HEK293 (cell line): Measurements from ENCODE around the gene NPR3.

Source experiments
- CTCF ChIA-PET: fragments of 350-600 bp; formaldehyde crosslinking; extraction: SDS; loops from one replicate; lab custom pipeline; 2021; ENCODE audit warnings: antibody characterized with exemption; lab: Yijun Ruan, JAX
- POLR2A ChIA-PET: fragments of 300-600 bp; formaldehyde crosslinking; extraction: SDS; loops from one replicate; lab custom pipeline; 2020; ENCODE audit warnings: antibody characterized with exemption, inconsistent platforms; lab: Yijun Ruan, JAX
- H3K27ac ChIP-seq: fragments of 200-500 bp; sonication (Bioruptor generic); 2 replicates; pipeline ENCODE4 v1.5.1; 2014; ENCODE audit warnings: low read depth, low read length, control low read depth, inconsistent platforms; ENCODE audit errors: extremely low read depth
- H3K36me3 ChIP-seq, 2 experiments: fragments of 200-500 bp in 1 of 2; sonication (Bioruptor generic) in 1 of 2; 1 replicate in 1 of 2; 2 replicates in 1 of 2; pipeline ENCODE4 v1.5.1; 2014 to 2017; ENCODE audit warnings: inconsistent platforms in 2 of 2, low read length in 2 of 2; ENCODE audit not compliant: control insufficient read depth in 2 of 2, insufficient read depth in 1 of 2
- H3K4me1 ChIP-seq: fragments of 200-500 bp; sonication (Bioruptor generic); 2 replicates; pipeline ENCODE4 v1.5.1; 2014; ENCODE audit warnings: mild to moderate bottlenecking, low read length, inconsistent platforms; ENCODE audit not compliant: control insufficient read depth, insufficient read depth
- H3K4me3 ChIP-seq: 2 replicates; pipeline ENCODE4 v1.5.1; 2011; ENCODE audit warnings: low read depth, mild to moderate bottlenecking, control low read depth, low read length, moderate library complexity
- H3K9me3 ChIP-seq: fragments of 200-500 bp; sonication (Bioruptor generic); 2 replicates; pipeline ENCODE4 v1.5.1; 2014; ENCODE audit warnings: low read depth, low read length, inconsistent platforms; ENCODE audit not compliant: control insufficient read depth, insufficient read depth
- BCL11B ChIP-seq: fragments of 450-650 bp; formaldehyde crosslinking; IDR thresholded peaks from 2 replicates; pipeline ENCODE4 v1.5.1; 2016; ENCODE audit warnings: low read depth, missing biosample characterization, missing genetic modification characterization
- GLI4 ChIP-seq: fragments of 450-650 bp; formaldehyde crosslinking; IDR thresholded peaks from 2 replicates; pipeline ENCODE4 v1.5.1; 2016; ENCODE audit warnings: missing biosample characterization, missing genetic modification characterization
- HOXA7 ChIP-seq: sonication (generic); formaldehyde crosslinking; IDR thresholded peaks from 2 replicates; pipeline ENCODE4 v1.8.1; 2022; ENCODE audit warnings: missing genetic modification reagents, borderline replicate concordance
- RBAK ChIP-seq: fragments of 450-650 bp; formaldehyde crosslinking; IDR thresholded peaks from 2 replicates; pipeline ENCODE4 v1.5.1; 2016; ENCODE audit warnings: missing biosample characterization, missing genetic modification characterization
- SALL2 ChIP-seq: fragments of 450-650 bp; formaldehyde crosslinking; IDR thresholded peaks from 2 replicates; pipeline ENCODE4 v1.5.0; 2017; ENCODE audit warnings: missing biosample characterization, mild to moderate bottlenecking, missing genetic modification characterization, borderline replicate concordance
- ZFHX2 ChIP-seq: fragments of 450-650 bp; formaldehyde crosslinking; conservative IDR thresholded peaks from 2 replicates; pipeline ENCODE4 v1.5.1; 2016; ENCODE audit warnings: missing biosample characterization, missing genetic modification characterization
- ZFP37 ChIP-seq: fragments of 450-650 bp; formaldehyde crosslinking; IDR thresholded peaks from 2 replicates; pipeline ENCODE4 v1.5.1; 2016; ENCODE audit warnings: missing biosample characterization, missing genetic modification characterization
- ZFP41 ChIP-seq: fragments of 450-650 bp; formaldehyde crosslinking; IDR thresholded peaks from 2 replicates; pipeline ENCODE4 v1.5.1; 2016; ENCODE audit warnings: missing biosample characterization, missing genetic modification characterization, borderline replicate concordance
- ZNF140 ChIP-seq: fragments of 450-650 bp; formaldehyde crosslinking; IDR thresholded peaks from 2 replicates; pipeline ENCODE4 v1.5.1; 2016; ENCODE audit warnings: missing biosample characterization, missing genetic modification characterization
- ZNF2 ChIP-seq: fragments of 450-650 bp; formaldehyde crosslinking; IDR thresholded peaks from 2 replicates; pipeline ENCODE4 v1.5.1; 2016; ENCODE audit warnings: missing biosample characterization, missing genetic modification characterization
- ZNF211 ChIP-seq: fragments of 450-650 bp; formaldehyde crosslinking; IDR thresholded peaks from 2 replicates; pipeline ENCODE4 v1.5.1; 2016; ENCODE audit warnings: low read depth, missing biosample characterization, missing genetic modification characterization
- ZNF488 ChIP-seq: fragments of 450-650 bp; formaldehyde crosslinking; IDR thresholded peaks from 2 replicates; pipeline ENCODE4 v1.5.1; 2016; ENCODE audit warnings: missing biosample characterization, missing genetic modification characterization
- ZNF510 ChIP-seq: fragments of 450-650 bp; formaldehyde crosslinking; IDR thresholded peaks from 2 replicates; pipeline ENCODE4 v1.5.1; 2018; ENCODE audit warnings: mild to moderate bottlenecking, missing genetic modification characterization, missing biosample characterization; ENCODE audit not compliant: insufficient replicate concordance
- ZNF560 ChIP-seq: fragments of 450-650 bp; formaldehyde crosslinking; IDR thresholded peaks from 2 replicates; pipeline ENCODE4 v1.5.1; 2017; ENCODE audit warnings: missing biosample characterization, missing genetic modification characterization, borderline replicate concordance
- ZNF561 ChIP-seq: fragments of 450-650 bp; IDR thresholded peaks from 2 replicates; pipeline ENCODE4 v1.5.1; 2018; ENCODE audit warnings: missing biosample characterization, missing genetic modification characterization, borderline replicate concordance
- ZNF624 ChIP-seq: fragments of 450-650 bp; formaldehyde crosslinking; IDR thresholded peaks from 2 replicates; pipeline ENCODE4 v1.5.1; 2017; ENCODE audit warnings: missing biosample characterization, missing genetic modification characterization
- ZNF654 ChIP-seq: fragments of 450-650 bp; formaldehyde crosslinking; IDR thresholded peaks from 2 replicates; pipeline ENCODE4 v1.5.1; 2016; ENCODE audit warnings: low read depth, missing biosample characterization, missing genetic modification characterization
- ZNF670 ChIP-seq: fragments of 450-650 bp; formaldehyde crosslinking; IDR thresholded peaks from 2 replicates; pipeline ENCODE4 v1.5.1; 2016; ENCODE audit warnings: missing biosample characterization, missing genetic modification characterization, low read depth
- ZNF707 ChIP-seq: fragments of 450-650 bp; formaldehyde crosslinking; IDR thresholded peaks from 2 replicates; pipeline ENCODE4 v1.5.1; 2016; ENCODE audit warnings: missing biosample characterization, missing genetic modification characterization
- ZNF785 ChIP-seq: fragments of 450-650 bp; formaldehyde crosslinking; IDR thresholded peaks from 2 replicates; pipeline ENCODE4 v1.5.1; 2016; ENCODE audit warnings: missing biosample characterization, missing genetic modification characterization
- TF ChIP-seq, protein P1 (sequence below): fragments of 450-650 bp; formaldehyde crosslinking; optimal IDR thresholded peaks from 2 replicates; pipeline ENCODE3; 2016; ENCODE audit warnings: missing biosample characterization, mild to moderate bottlenecking, missing genetic modification characterization
- TF ChIP-seq, protein P2 (sequence below): fragments of 450-650 bp; formaldehyde crosslinking; IDR thresholded peaks from 2 replicates; pipeline ENCODE4 v1.5.1; 2016; ENCODE audit warnings: missing biosample characterization, missing genetic modification characterization
- TF ChIP-seq, protein P3 (sequence below): fragments of 450-650 bp; formaldehyde crosslinking; IDR thresholded peaks from 2 replicates; pipeline ENCODE4 v1.5.1; 2016; ENCODE audit warnings: missing biosample characterization, missing genetic modification characterization, borderline replicate concordance

Gene NPR3

GRCh38 chr5:32753051-32753450 lies 41.9 kb downstream of the NPR3 start (continued):
- TF ChIP-seq ZFHX2 (tag by site-specific recombination) = no peak

- TF ChIP-seq GLI4 (tag by site-specific recombination) (no peak), ZNF211 (tag by site-specific recombination) (no peak), ZNF624 (tag by site-specific recombination) (no peak), ZNF140 (no peak), ZNF707 (tag by site-specific recombination) (no peak), ZFP41 (tag by site-specific recombination) (no peak), ZNF561 (tag by site-specific recombination) (no peak), ZNF488 (no peak), ZNF510 (tag by site-specific recombination) (no peak)
- TF ChIP-seq, protein P1, sequence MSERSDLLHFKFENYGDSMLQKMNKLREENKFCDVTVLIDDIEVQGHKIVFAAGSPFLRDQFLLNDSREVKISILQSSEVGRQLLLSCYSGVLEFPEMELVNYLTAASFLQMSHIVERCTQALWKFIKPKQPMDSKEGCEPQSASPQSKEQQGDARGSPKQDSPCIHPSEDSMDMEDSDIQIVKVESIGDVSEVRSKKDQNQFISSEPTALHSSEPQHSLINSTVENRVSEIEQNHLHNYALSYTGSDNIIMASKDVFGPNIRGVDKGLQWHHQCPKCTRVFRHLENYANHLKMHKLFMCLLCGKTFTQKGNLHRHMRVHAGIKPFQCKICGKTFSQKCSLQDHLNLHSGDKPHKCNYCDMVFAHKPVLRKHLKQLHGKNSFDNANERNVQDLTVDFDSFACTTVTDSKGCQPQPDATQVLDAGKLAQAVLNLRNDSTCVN (tag by site-specific recombination) = no peak
- ChIA-PET POLR2A (no interaction called here), CTCF (interaction anchor here (0.6 kb wide), 3 partner anchors 47 to 1109 kb away, joined by 3 to 4 read pairs (median 3); no protein-coding TSS in a partner anchor)
- Histone ChIP-seq H3K4me3 (no peak overlapping the region), H3K27ac (no peak overlapping the region), H3K36me3 (no peaks in the 10 kb centered on the region), H3K9me3 (no peaks in the 10 kb centered on the region; the same call in 1 of the 2 replicates), H3K4me1 (no peaks in the 10 kb centered on the region)
These were observed 42.6 kb downstream of the NPR3 start for GRCh38 chr5:32753765-32754164.

GRCh38 chr5:32754284-32754683 lies 43.2 kb downstream of the NPR3 start:
- no peaks in the 10 kb centered on the region for H3K36me3 ChIP-seq
- TF ChIP-seq ZNF2 (no peak), ZNF654 (tag by site-specific recombination) (no peak), ZNF785 (no peak), ZNF560 (tag by site-specific recombination) (no peak), RBAK (tag by site-specific recombination) (no peak), ZNF624 (tag by site-specific recombination) (no peak), SALL2 (no peak), BCL11B (tag by site-specific recombination) (no peak), HOXA7 (no peak), ZFP37 (tag by site-specific recombination) (no peak), ZNF670 (tag by site-specific recombination) (no peak)
- TF ChIP-seq, protein P2, sequence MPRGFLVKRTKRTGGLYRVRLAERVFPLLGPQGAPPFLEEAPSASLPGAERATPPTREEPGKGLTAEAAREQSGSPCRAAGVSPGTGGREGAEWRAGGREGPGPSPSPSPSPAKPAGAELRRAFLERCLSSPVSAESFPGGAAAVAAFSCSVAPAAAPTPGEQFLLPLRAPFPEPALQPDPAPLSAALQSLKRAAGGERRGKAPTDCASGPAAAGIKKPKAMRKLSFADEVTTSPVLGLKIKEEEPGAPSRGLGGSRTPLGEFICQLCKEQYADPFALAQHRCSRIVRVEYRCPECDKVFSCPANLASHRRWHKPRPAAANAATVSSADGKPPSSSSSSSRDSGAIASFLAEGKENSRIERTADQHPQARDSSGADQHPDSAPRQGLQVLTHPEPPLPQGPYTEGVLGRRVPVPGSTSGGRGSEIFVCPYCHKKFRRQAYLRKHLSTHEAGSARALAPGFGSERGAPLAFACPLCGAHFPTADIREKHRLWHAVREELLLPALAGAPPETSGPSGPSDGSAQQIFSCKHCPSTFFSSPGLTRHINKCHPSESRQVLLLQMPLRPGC (tag by site-specific recombination) = no peak
- TF ChIP-seq, protein P3, sequence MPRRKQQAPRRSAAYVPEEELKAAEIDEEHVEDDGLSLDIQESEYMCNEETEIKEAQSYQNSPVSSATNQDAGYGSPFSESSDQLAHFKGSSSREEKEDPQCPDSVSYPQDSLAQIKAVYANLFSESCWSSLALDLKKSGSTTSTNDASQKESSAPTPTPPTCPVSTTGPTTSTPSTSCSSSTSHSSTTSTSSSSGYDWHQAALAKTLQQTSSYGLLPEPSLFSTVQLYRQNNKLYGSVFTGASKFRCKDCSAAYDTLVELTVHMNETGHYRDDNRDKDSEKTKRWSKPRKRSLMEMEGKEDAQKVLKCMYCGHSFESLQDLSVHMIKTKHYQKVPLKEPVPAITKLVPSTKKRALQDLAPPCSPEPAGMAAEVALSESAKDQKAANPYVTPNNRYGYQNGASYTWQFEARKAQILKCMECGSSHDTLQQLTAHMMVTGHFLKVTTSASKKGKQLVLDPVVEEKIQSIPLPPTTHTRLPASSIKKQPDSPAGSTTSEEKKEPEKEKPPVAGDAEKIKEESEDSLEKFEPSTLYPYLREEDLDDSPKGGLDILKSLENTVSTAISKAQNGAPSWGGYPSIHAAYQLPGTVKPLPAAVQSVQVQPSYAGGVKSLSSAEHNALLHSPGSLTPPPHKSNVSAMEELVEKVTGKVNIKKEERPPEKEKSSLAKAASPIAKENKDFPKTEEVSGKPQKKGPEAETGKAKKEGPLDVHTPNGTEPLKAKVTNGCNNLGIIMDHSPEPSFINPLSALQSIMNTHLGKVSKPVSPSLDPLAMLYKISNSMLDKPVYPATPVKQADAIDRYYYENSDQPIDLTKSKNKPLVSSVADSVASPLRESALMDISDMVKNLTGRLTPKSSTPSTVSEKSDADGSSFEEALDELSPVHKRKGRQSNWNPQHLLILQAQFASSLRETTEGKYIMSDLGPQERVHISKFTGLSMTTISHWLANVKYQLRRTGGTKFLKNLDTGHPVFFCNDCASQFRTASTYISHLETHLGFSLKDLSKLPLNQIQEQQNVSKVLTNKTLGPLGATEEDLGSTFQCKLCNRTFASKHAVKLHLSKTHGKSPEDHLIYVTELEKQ (tag by site-specific recombination) = no peak
- POLR2A ChIA-PET = no interaction called here
- H3K4me3 ChIP-seq = no peak overlapping the region
- H3K27ac ChIP-seq = no peak overlapping the region
- CTCF ChIA-PET = interaction anchor here (0.6 kb wide), 1 partner anchor 107 kb away, joined by 4 read pairs; no protein-coding TSS in a partner anchor
- H3K9me3 ChIP-seq = no peaks in the 10 kb centered on the region; the same call in 1 of the 2 replicates
- H3K4me1 ChIP-seq = no peaks in the 10 kb centered on the region
